H9 (cell line): Measurements from ENCODE around the gene TUBGCP5. TPM values are rescaled to one million over a fixed set of nuclear protein-coding genes. Genes with fewer than 3 reads are reported as not detected.

Source experiments
- DNase-seq: peaks from one replicate; pipeline ENCODE4 v3.0.0-alpha.2; 2017
- H2AFZ ChIP-seq: one replicate; pipeline ENCODE4 v1.6.1; 2013; ENCODE audit warnings: mild to moderate bottlenecking, low read length, control low read depth, moderate library complexity
- H2AK5ac ChIP-seq: 2 replicates; pipeline ENCODE4 v1.6.1; 2013; ENCODE audit warnings: low read length, control low read depth, mixed read lengths; ENCODE audit not compliant: insufficient read length
- H2BK120ac ChIP-seq: one replicate; pipeline ENCODE4 v1.6.1; 2013; ENCODE audit warnings: low read depth, mild to moderate bottlenecking, low read length, control low read depth, inconsistent platforms; ENCODE audit not compliant: poor library complexity, severe bottlenecking
- H2BK12ac ChIP-seq: 2 replicates; pipeline ENCODE4 v1.6.1; 2013; ENCODE audit warnings: low read length, control low read depth, mixed read lengths, low read depth; ENCODE audit not compliant: insufficient read length
- H2BK15ac ChIP-seq: 2 replicates; pipeline ENCODE4 v1.6.1; 2013; ENCODE audit warnings: low read depth, low read length, control low read depth
- H2BK20ac ChIP-seq: one replicate; pipeline ENCODE4 v1.6.1; 2013; ENCODE audit warnings: low read depth, mild to moderate bottlenecking, low read length, control low read depth, inconsistent platforms; ENCODE audit not compliant: poor library complexity, severe bottlenecking
- H2BK5ac ChIP-seq: 2 replicates; pipeline ENCODE4 v1.6.1; 2013; ENCODE audit warnings: low read length, control low read depth, mixed read lengths; ENCODE audit not compliant: insufficient read length
- H3K14ac ChIP-seq: 2 replicates; pipeline ENCODE4 v1.6.1; 2013; ENCODE audit warnings: low read length, control low read depth; ENCODE audit not compliant: insufficient read depth
- H3K18ac ChIP-seq: 2 replicates; pipeline ENCODE4 v1.6.1; 2013; ENCODE audit warnings: low read depth, mild to moderate bottlenecking, mixed read lengths, low read length, control low read depth; ENCODE audit not compliant: insufficient read length
- H3K23ac ChIP-seq: 2 replicates; pipeline ENCODE4 v1.6.1; 2013; ENCODE audit warnings: low read length, control low read depth, mixed read lengths, low read depth; ENCODE audit not compliant: insufficient read length
- H3K23me2 ChIP-seq: 2 replicates; pipeline ENCODE4 v1.6.1; 2013; ENCODE audit warnings: low read depth, mild to moderate bottlenecking, mixed read lengths, low read length, control low read depth; ENCODE audit not compliant: insufficient read length, poor library complexity, severe bottlenecking
- H3K27ac ChIP-seq: 2 replicates; pipeline ENCODE4 v1.5.1; 2013; ENCODE audit warnings: low read length, control low read depth, mixed read lengths, low read depth; ENCODE audit not compliant: insufficient read length
- H3K27me3 ChIP-seq: 2 replicates; pipeline ENCODE4 v1.6.1; 2013; ENCODE audit warnings: low read length, control low read depth, inconsistent platforms; ENCODE audit not compliant: insufficient read depth
- H3K4ac ChIP-seq: 2 replicates; pipeline ENCODE4 v1.6.1; 2013; ENCODE audit warnings: low read depth, mild to moderate bottlenecking, control low read depth, inconsistent platforms, low read length, moderate library complexity
- H3K4me1 ChIP-seq: 2 replicates; pipeline ENCODE4 v1.6.1; 2013; ENCODE audit warnings: low read length, control low read depth, inconsistent platforms; ENCODE audit not compliant: insufficient read depth
- H3K4me2 ChIP-seq: 2 replicates; pipeline ENCODE4 v1.6.1; 2013; ENCODE audit warnings: low read length, control low read depth, mixed read lengths; ENCODE audit not compliant: insufficient read length, insufficient read depth
- H3K56ac ChIP-seq: 2 replicates; pipeline ENCODE4 v1.6.1; 2013; ENCODE audit warnings: low read depth, mild to moderate bottlenecking, mixed read lengths, low read length, control low read depth; ENCODE audit not compliant: insufficient read length
- H3K79me1 ChIP-seq: 2 replicates; pipeline ENCODE4 v1.6.1; 2013; ENCODE audit warnings: low read depth, mild to moderate bottlenecking, moderate library complexity, low read length, control low read depth, inconsistent platforms; ENCODE audit not compliant: insufficient read depth, poor library complexity, severe bottlenecking
- H3K79me2 ChIP-seq: 2 replicates; pipeline ENCODE4 v1.6.1; 2013; ENCODE audit warnings: low read length, control low read depth, inconsistent platforms; ENCODE audit not compliant: insufficient read depth
- H3K9ac ChIP-seq: 2 replicates; pipeline ENCODE4 v1.6.1; 2013; ENCODE audit warnings: low read length, control low read depth, mixed read lengths; ENCODE audit not compliant: insufficient read length; ENCODE audit errors: extremely low read depth
- H3K9me3 ChIP-seq: one replicate; pipeline ENCODE4 v1.6.1; 2013; ENCODE audit warnings: low read depth, low read length, inconsistent platforms; ENCODE audit not compliant: control insufficient read depth
- H3T11ph ChIP-seq: one replicate; pipeline ENCODE4 v1.6.1; 2013; ENCODE audit warnings: mild to moderate bottlenecking, low read length, control low read depth, inconsistent platforms
- H4K20me1 ChIP-seq: one replicate; pipeline ENCODE4 v1.6.1; 2013; ENCODE audit not compliant: control insufficient read depth, insufficient read length, insufficient read depth
- H4K5ac ChIP-seq: 2 replicates; pipeline ENCODE4 v1.6.1; 2013; ENCODE audit warnings: low read depth, mild to moderate bottlenecking, mixed read lengths, low read length, control low read depth; ENCODE audit not compliant: insufficient read length
- H4K8ac ChIP-seq: replicated peaks from 2 replicates; pipeline ENCODE4 v1.6.1; 2013; ENCODE audit warnings: low read length, control low read depth, mixed read lengths, low read depth; ENCODE audit not compliant: insufficient read length
- H4K91ac ChIP-seq: 2 replicates; pipeline ENCODE4 v1.6.1; 2013; ENCODE audit warnings: low read depth, mild to moderate bottlenecking, moderate library complexity, mixed read lengths, low read length, control low read depth; ENCODE audit not compliant: insufficient read length
- H3K27ac Mint-ChIP-seq, 3 experiments: 2 replicates in 2 of 3; 3 replicates in 1 of 3; pipeline ENCODE4 v1.8.0; 2020 to 2021; ENCODE audit warnings: mixed read lengths in 3 of 3, mild to moderate bottlenecking in 1 of 3, moderate library complexity in 1 of 3
- H3K27me3 Mint-ChIP-seq: 2 replicates; pipeline ENCODE4 v1.8.0; 2021; ENCODE audit warnings: low read depth, mild to moderate bottlenecking, moderate library complexity, mixed read lengths
- H3K36me3 Mint-ChIP-seq, 3 experiments: 2 replicates in 2 of 3; 3 replicates in 1 of 3; pipeline ENCODE4 v1.8.0; 2020 to 2021; ENCODE audit warnings: low read depth in 3 of 3, mixed read lengths in 3 of 3; ENCODE audit not compliant: insufficient read depth in 1 of 3
- H3K4me1 Mint-ChIP-seq, 2 experiments: 2 replicates each; pipeline ENCODE4 v1.8.0; 2020; ENCODE audit warnings: mixed read lengths in 2 of 2
- H3K4me3 Mint-ChIP-seq, 2 experiments: 2 replicates in 1 of 2; 3 replicates in 1 of 2; pipeline ENCODE4 v1.8.0; 2020 to 2021; ENCODE audit warnings: mild to moderate bottlenecking in 2 of 2, mixed read lengths in 2 of 2, moderate library complexity in 1 of 2
- H3K9me3 Mint-ChIP-seq, 2 experiments: 2 replicates in 1 of 2; 3 replicates in 1 of 2; pipeline ENCODE4 v1.8.0; 2020; ENCODE audit warnings: mild to moderate bottlenecking in 2 of 2, mixed read lengths in 2 of 2, moderate library complexity in 1 of 2
- CTCF ChIP-seq: fragments of 200-600 bp; sonication (generic); conservative IDR thresholded peaks from 3 replicates; pipeline ENCODE4 v1.8.0; 2021; ENCODE audit warnings: antibody characterized with exemption, mild to moderate bottlenecking
- WGBS: extraction: QIAGEN DNeasy Blood & Tissue Kit; methylation state at CpG from one replicate; pipeline ENCODE4 v1.1.7; 2013; ENCODE audit warnings: missing lambda C conversion rate, low lambda C conversion rate, mixed read lengths; ENCODE audit not compliant: insufficient read length; ENCODE audit errors: extremely low coverage; 5-methylcytosine and 5-hydroxymethylcytosine counted together
- total RNA-seq: library from RNA; stranded (reverse); gene quantifications from 2 replicates; pipeline ENCODE4 v1.2.1, GENCODE V29; 2021

TUBGCP5 gene
- total RNA-seq, 1 experiment from 2014 or later, result 15.3 TPM

GRCh38 chr15:22962611-22963010 is 76.8 kb downstream of the TUBGCP5 start:
- Mint-ChIP-seq H3K9me3 (no peaks in the 10 kb centered on the region), H3K4me3 (no peak overlapping the region), H3K36me3 (no peaks in the 10 kb centered on the region), H3K27me3 (peaks cover 6% of the 10 kb centered on the region; the same call in 1 of the 2 replicates), H3K4me1 (peaks cover 6 to 18% of the 10 kb centered on the region in 2 experiments; a peak in 3 of 4 replicates), H3K27ac (no peak overlapping the region)
- no peak overlapping the region for H4K5ac ChIP-seq
- no peak overlapping the region for H2BK5ac ChIP-seq
- H2BK12ac ChIP-seq, result no peak overlapping the region
- H2BK120ac ChIP-seq, result no peak overlapping the region
- no peaks in the 10 kb centered on the region for H3K4me1 ChIP-seq
- no peak overlapping the region for H2AFZ ChIP-seq
- no peaks in the 10 kb centered on the region for H3K9me3 ChIP-seq
- WGBS, result no CpG with 5 or more reads among the region's 12 CpGs
- no peak overlapping the region for H3K23ac ChIP-seq
- H3K9ac ChIP-seq, result no peak overlapping the region
- H4K20me1 ChIP-seq, result no peaks in the 10 kb centered on the region
- H3K79me2 ChIP-seq, result peaks cover 2% of the 10 kb centered on the region; the same call in 1 of the 2 replicates
- H3K27ac ChIP-seq, result no peak overlapping the region
- no peak overlapping the region for H3K56ac ChIP-seq
- no peak overlapping the region for H2BK20ac ChIP-seq
- no peak overlapping the region for H3K18ac ChIP-seq
- no peaks in the 10 kb centered on the region for H3K27me3 ChIP-seq
- no peaks in the 10 kb centered on the region for H3K79me1 ChIP-seq
- no peak overlapping the region for H4K8ac ChIP-seq
- no peak overlapping the region for H2BK15ac ChIP-seq
- no peak overlapping the region for H3K14ac ChIP-seq
- TF ChIP-seq CTCF, result no peak
- H3K4ac ChIP-seq, result no peak overlapping the region
- DNase-seq, result no peak
- H3K23me2 ChIP-seq, result no peaks in the 10 kb centered on the region
- H3K4me2 ChIP-seq, result no peak overlapping the region
- no peak overlapping the region for H2AK5ac ChIP-seq
- no peak overlapping the region for H4K91ac ChIP-seq
- H3T11ph ChIP-seq, result no peak overlapping the region
